Measurements from ENCODE around the gene CDH4.

Gene CDH4

DNA sequence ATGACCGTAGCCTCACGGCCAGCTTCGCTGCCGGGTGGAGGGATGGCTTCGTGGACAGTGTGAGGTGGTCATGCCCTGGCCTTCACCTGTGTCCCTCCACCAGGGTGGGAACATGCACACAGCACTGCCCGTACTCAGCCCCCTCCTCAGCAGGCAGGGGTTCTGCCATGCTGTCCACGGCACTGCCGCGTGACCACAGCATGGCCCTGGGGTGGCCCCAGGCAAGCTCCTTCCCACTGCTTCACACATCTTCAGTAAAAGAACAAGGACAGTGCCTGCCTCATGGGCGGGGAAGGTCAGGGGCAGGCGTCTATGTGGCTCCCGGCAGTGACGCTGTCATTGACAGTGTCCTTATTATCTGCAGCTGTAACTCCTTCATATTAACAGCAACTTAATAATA, 607.7 kb downstream of the CDH4 start:
- TF ChIP-seq, protein P1, sequence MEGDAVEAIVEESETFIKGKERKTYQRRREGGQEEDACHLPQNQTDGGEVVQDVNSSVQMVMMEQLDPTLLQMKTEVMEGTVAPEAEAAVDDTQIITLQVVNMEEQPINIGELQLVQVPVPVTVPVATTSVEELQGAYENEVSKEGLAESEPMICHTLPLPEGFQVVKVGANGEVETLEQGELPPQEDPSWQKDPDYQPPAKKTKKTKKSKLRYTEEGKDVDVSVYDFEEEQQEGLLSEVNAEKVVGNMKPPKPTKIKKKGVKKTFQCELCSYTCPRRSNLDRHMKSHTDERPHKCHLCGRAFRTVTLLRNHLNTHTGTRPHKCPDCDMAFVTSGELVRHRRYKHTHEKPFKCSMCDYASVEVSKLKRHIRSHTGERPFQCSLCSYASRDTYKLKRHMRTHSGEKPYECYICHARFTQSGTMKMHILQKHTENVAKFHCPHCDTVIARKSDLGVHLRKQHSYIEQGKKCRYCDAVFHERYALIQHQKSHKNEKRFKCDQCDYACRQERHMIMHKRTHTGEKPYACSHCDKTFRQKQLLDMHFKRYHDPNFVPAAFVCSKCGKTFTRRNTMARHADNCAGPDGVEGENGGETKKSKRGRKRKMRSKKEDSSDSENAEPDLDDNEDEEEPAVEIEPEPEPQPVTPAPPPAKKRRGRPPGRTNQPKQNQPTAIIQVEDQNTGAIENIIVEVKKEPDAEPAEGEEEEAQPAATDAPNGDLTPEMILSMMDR (conservative IDR thresholded peaks at IDR 0.05; ENCODE audit: low read depth), result no peak
- ChIA-PET CTCF (interaction anchor here (0.6 kb wide), 1 partner anchor 232 kb away, joined by 3 read pairs; no protein-coding TSS in a partner anchor), POLR2A (ENCODE audit: low non-redundant PET) (no interaction called here)
- H3K27ac ChIP-seq, result no peak overlapping the region
- DNase-seq (ENCODE audit: low spot score), result no peak

- H3K27ac ChIP-seq, result no peak overlapping the region
- TF ChIP-seq, protein P1 (conservative IDR thresholded peaks at IDR 0.05; ENCODE audit: low read depth), result no peak
- ChIA-PET POLR2A (ENCODE audit: low non-redundant PET) (no interaction called here), CTCF (interaction anchor here (0.6 kb wide), 1 partner anchor 520 kb away, joined by 3 read pairs; no protein-coding TSS in a partner anchor)
- no peak for DNase-seq (ENCODE audit: low spot score)
These were observed 608.4 kb downstream of the CDH4 start for GRCh38 chr20:61860260-61860987.

GRCh38 chr20:61861054-61861841, 609.2 kb downstream of the CDH4 start:
- POLR2A ChIA-PET (ENCODE audit: low non-redundant PET), result no interaction called here
- H3K27ac ChIP-seq, result no peak overlapping the region
- CTCF ChIA-PET, result no interaction called here
- DNase-seq (ENCODE audit: low spot score), result no peak
- TF ChIP-seq, protein P1 (conservative IDR thresholded peaks at IDR 0.05; ENCODE audit: low read depth), result no peak

DNA sequence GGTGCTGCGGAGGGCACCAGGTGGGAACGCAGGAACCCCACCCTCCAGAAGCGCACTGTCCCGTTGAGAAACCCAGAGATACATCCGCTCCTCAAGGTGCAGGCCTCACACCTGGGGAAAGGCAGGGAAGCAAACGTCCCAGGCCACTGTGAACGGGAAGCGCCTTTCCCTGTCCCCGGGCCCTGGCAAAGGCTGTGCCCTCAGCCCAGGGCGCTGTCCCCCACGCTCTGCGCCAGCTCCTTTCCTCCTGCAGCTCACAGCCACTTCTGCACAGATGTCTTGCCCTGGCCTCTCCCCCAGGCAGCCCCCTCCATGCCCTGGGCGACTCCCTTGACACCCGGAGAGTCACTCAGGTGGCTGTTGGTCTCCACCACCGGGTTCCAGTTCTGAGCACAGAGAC, 609.8 kb downstream of the CDH4 start:
- TF ChIP-seq, protein P1 (conservative IDR thresholded peaks at IDR 0.05; ENCODE audit: low read depth), result no peak
- POLR2A ChIA-PET (ENCODE audit: low non-redundant PET), result no interaction called here
- no peak for DNase-seq (ENCODE audit: low spot score)
- H3K27ac ChIP-seq, result no peak overlapping the region
- CTCF ChIA-PET, result no interaction called here

- ChIA-PET POLR2A (ENCODE audit: low non-redundant PET) (no interaction called here), CTCF (no interaction called here)
- no peak overlapping the region for H3K27ac ChIP-seq
- DNase-seq (ENCODE audit: low spot score), result no peak
- TF ChIP-seq, protein P1 (conservative IDR thresholded peaks at IDR 0.05; ENCODE audit: low read depth), result no peak
These were observed 610.8 kb downstream of the CDH4 start for GRCh38 chr20:61862881-61863280.

DNA sequence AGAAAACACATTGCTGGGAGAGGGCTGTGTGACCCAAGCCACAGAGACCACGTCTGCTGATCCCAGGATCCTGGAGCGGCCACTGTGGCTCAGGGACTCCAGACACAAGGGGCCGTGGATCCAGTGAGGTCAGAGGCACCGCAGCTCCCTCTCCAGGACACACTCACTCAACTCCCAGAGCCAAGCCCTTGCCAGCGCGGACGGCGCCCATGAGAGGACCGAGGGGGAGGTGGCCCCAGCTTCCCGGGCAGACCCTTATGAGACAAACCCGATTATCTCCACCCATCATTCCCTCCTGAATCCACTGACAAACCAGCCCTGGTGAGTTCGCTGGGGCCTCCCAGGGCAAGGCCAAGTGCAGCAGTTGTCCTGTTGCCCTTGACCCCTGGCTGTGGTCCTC, 612.4 kb downstream of the CDH4 start:
- no peak for DNase-seq (ENCODE audit: low spot score)

More for the DNA sequence above, 612.4 kb downstream of the CDH4 start:
- ChIA-PET CTCF (interaction anchor here (0.6 kb wide), 1 partner anchor 702 kb away, joined by 7 read pairs; no protein-coding TSS in a partner anchor), POLR2A (ENCODE audit: low non-redundant PET) (no interaction called here)
- H3K27ac ChIP-seq, result no peak overlapping the region
- TF ChIP-seq, protein P1 (conservative IDR thresholded peaks at IDR 0.05; ENCODE audit: low read depth), result no peak
